Neuronal stem cell (in vitro differentiated cells): ENCODE measurements around the gene COX19.

Experiments used
- DNase-seq: peaks from one replicate; pipeline ENCODE4 v3.0.0-alpha.2; 2013; ENCODE audit warnings: low spot score
- H2AFZ ChIP-seq: one replicate; pipeline ENCODE4 v1.6.1; 2013; ENCODE audit warnings: mild to moderate bottlenecking, low read length, inconsistent platforms
- H2AK5ac ChIP-seq: 2 replicates; pipeline ENCODE4 v1.6.1; 2013; ENCODE audit warnings: low read depth, mild to moderate bottlenecking, inconsistent platforms, low read length, moderate library complexity, mixed read lengths
- H2BK120ac ChIP-seq: 2 replicates; pipeline ENCODE4 v1.6.1; 2013; ENCODE audit warnings: low read depth, mild to moderate bottlenecking, inconsistent platforms, low read length, moderate library complexity, mixed read lengths
- H2BK12ac ChIP-seq: one replicate; pipeline ENCODE4 v1.6.1; 2013; ENCODE audit warnings: low read length, inconsistent platforms
- H2BK15ac ChIP-seq: 2 replicates; pipeline ENCODE4 v1.6.1; 2013; ENCODE audit warnings: mild to moderate bottlenecking, low read length, inconsistent platforms, mixed read lengths
- H2BK5ac ChIP-seq: one replicate; pipeline ENCODE4 v1.6.1; 2013; ENCODE audit warnings: inconsistent platforms, mild to moderate bottlenecking, low read length, moderate library complexity
- H3K14ac ChIP-seq: one replicate; pipeline ENCODE4 v1.6.1; 2013; ENCODE audit warnings: low read length, inconsistent platforms
- H3K18ac ChIP-seq: 2 replicates; pipeline ENCODE4 v1.6.1; 2013; ENCODE audit warnings: low read length, inconsistent platforms
- H3K23ac ChIP-seq: 2 replicates; pipeline ENCODE4 v1.6.1; 2013; ENCODE audit warnings: low read depth, mild to moderate bottlenecking, mixed read lengths, low read length, inconsistent platforms; ENCODE audit not compliant: poor library complexity
- H3K27ac ChIP-seq: replicated peaks from 3 replicates; pipeline ENCODE4 v1.5.1; 2013; ENCODE audit warnings: low read length, inconsistent platforms
- H3K27me3 ChIP-seq, 3 experiments: 2 replicates each; pipeline ENCODE4 v1.6.1; 2013; ENCODE audit warnings: low read length in 3 of 3, mild to moderate bottlenecking in 2 of 3, inconsistent platforms in 1 of 3, low read depth in 1 of 3, mixed read lengths in 1 of 3, moderate library complexity in 1 of 3; ENCODE audit not compliant: control insufficient read depth in 3 of 3, insufficient read depth in 3 of 3
- H3K36me3 ChIP-seq, 2 donors: replicated peaks in 1 of 2; 2 replicates each; pipeline ENCODE4 v1.6.1; 2013; ENCODE audit warnings: low read length in 2 of 2; ENCODE audit not compliant: control insufficient read depth in 2 of 2, insufficient read depth in 2 of 2
- H3K4ac ChIP-seq: 2 replicates; pipeline ENCODE4 v1.6.1; 2013; ENCODE audit warnings: inconsistent platforms, mild to moderate bottlenecking, low read length, moderate library complexity
- H3K4me1 ChIP-seq, 2 donors: 1 replicate in 1 of 2; 2 replicates in 1 of 2; pipeline ENCODE4 v1.6.1; 2013; ENCODE audit warnings: low read length in 2 of 2, low read depth in 1 of 2; ENCODE audit not compliant: control insufficient read depth in 2 of 2, insufficient read depth in 1 of 2
- H3K4me2 ChIP-seq: one replicate; pipeline ENCODE4 v1.6.1; 2013; ENCODE audit warnings: mild to moderate bottlenecking, low read length, inconsistent platforms; ENCODE audit not compliant: insufficient read depth, poor library complexity, severe bottlenecking
- H3K4me3 ChIP-seq, 2 donors: 2 replicates each; pipeline ENCODE4 v1.5.1; 2013; ENCODE audit warnings: low read length in 2 of 2, mild to moderate bottlenecking in 2 of 2, inconsistent platforms in 1 of 2, moderate library complexity in 1 of 2
- H3K79me1 ChIP-seq: one replicate; pipeline ENCODE4 v1.6.1; 2013; ENCODE audit warnings: low read depth, mild to moderate bottlenecking, inconsistent platforms, low read length, moderate library complexity
- H3K9ac ChIP-seq: one replicate; pipeline ENCODE4 v1.6.1; 2013; ENCODE audit warnings: mild to moderate bottlenecking, low read depth, low read length, inconsistent platforms; ENCODE audit not compliant: poor library complexity
- H3K9me3 ChIP-seq, 2 donors: replicated peaks in 1 of 2; 2 replicates each; pipeline versions ENCODE3 to v1.6.1; 2013; ENCODE audit warnings: low read length in 2 of 2, mild to moderate bottlenecking in 2 of 2, inconsistent platforms in 1 of 2, low read depth in 1 of 2, mixed read lengths in 1 of 2, moderate library complexity in 1 of 2; ENCODE audit not compliant: control insufficient read depth in 2 of 2, insufficient read depth in 1 of 2
- H4K8ac ChIP-seq: one replicate; pipeline ENCODE4 v1.6.1; 2013; ENCODE audit warnings: low read depth, mild to moderate bottlenecking, inconsistent platforms, low read length, moderate library complexity
- H4K91ac ChIP-seq: one replicate; pipeline ENCODE4 v1.6.1; 2013; ENCODE audit warnings: low read length, low read depth, mild to moderate bottlenecking, inconsistent platforms; ENCODE audit not compliant: poor library complexity
- WGBS, 2 donors: extraction: QIAGEN DNeasy Blood & Tissue Kit; methylation state at CpG; one replicate each; pipeline ENCODE4 v1.1.7; 2013; ENCODE audit warnings: missing lambda C conversion rate in 2 of 2, mixed read lengths in 1 of 2; ENCODE audit not compliant: insufficient read length in 2 of 2, insufficient replicate concordance in 1 of 2; ENCODE audit errors: extremely low coverage in 2 of 2; 5-methylcytosine and 5-hydroxymethylcytosine counted together

COX19 gene

DNA sequence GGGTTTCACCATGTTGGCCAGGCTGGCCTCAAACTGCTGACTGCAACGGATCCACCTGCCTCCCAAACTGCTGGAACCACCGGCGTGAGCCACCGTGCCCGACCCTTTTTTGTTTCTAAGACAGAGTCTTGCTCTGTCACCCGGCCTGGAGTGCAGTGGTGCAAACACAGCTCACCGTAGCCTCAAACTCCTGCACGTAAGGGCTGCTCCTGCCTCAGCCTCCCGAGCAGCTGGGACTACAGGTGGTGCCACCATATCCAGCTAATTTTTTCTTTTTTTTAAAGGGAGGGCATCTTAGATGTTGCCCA is 57.3 kb downstream of the COX19 start:
- Histone ChIP-seq H3K4ac (no peak overlapping the region), H2AFZ (no peak overlapping the region), H3K4me3 (no peak overlapping the region), H3K27me3 (peaks cover 0 to 20% (median 0%) of the 10 kb centered on the region in 3 experiments), H3K18ac (no peak overlapping the region), H3K79me1 (no peaks in the 10 kb centered on the region), H2AK5ac (peak overlapping the region; percentile 75), H2BK5ac (no peak overlapping the region), H2BK120ac (no peak overlapping the region), H3K9ac (no peak overlapping the region), H3K27ac (no peak overlapping the region), H4K8ac (no peak overlapping the region), H3K4me1 (peaks cover 5 to 24% of the 10 kb centered on the region in 2 donors), H3K4me2 (no peak overlapping the region), H2BK15ac (no peak overlapping the region), H3K9me3 (no peaks in the 10 kb centered on the region), H3K23ac (no peak overlapping the region), H2BK12ac (no peak overlapping the region), H3K14ac (no peak overlapping the region), H3K36me3 (no peaks in the 10 kb centered on the region), H4K91ac (no peak overlapping the region)
- no peak for DNase-seq
- no CpG with 5 or more reads among the region's 9 CpGs for WGBS, 2 donors

DNA sequence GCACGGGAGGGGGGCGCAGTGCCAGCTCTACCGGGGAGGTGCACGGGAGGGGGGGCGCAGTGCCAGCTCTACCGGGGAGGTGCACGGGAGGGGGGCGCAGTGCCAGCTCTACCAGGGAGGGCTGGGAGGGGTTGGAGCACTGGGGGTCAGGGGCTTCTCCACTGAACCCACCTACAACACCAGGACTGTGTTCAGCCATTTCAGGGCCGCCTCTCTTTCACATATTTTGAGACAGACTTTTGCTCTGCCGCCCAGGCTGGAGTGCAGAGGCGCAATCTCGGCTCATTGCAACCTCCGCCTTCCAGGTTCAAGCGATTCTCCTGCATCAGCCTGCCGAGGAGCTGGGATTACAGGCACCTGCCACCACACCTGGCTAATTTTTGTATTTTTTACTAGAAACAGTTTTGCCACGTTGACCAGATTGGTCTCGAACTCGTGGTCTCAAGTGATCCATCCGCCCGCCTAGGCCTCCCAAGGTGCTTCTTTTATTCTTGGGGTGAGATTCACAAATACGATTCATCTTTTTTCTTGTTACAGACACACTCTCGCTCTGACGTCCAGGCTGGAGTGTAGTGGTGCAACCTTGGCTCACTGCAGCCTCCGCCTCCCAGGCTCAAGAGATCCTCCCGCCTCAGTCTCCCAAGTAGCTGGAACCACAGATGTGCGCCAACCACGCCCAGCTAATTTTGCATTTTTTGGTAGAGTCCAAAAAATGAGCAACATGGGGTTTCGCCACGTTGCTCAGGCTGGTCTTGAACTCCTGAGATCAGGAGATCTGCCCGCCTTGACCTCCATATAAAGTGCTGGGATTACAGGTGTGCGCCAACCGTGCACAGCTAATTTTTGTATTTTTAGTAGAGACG is 57.9 kb downstream of the COX19 start:
- Histone ChIP-seq H3K18ac (no peak overlapping the region), H2AK5ac (no peak overlapping the region), H3K27me3 (peaks cover 0 to 20% (median 0%) of the 10 kb centered on the region in 3 experiments), H2BK15ac (no peak overlapping the region), H3K23ac (no peak overlapping the region), H2BK12ac (no peak overlapping the region), H4K8ac (no peak overlapping the region), H3K9ac (no peak overlapping the region), H2BK120ac (no peak overlapping the region), H4K91ac (no peak overlapping the region), H3K79me1 (no peaks in the 10 kb centered on the region), H3K4me1 (peaks cover 2 to 20% of the 10 kb centered on the region in 2 donors), H3K36me3 (no peaks in the 10 kb centered on the region), H3K4me2 (no peak overlapping the region), H3K9me3 (no peaks in the 10 kb centered on the region), H3K4me3 (no peak overlapping the region), H2BK5ac (no peak overlapping the region), H3K27ac (no peak overlapping the region), H3K4ac (no peak overlapping the region), H2AFZ (no peak overlapping the region), H3K14ac (no peak overlapping the region)
- no CpG with 5 or more reads among the region's 33 CpGs for WGBS, 2 donors
- DNase-seq, result no peak

DNA sequence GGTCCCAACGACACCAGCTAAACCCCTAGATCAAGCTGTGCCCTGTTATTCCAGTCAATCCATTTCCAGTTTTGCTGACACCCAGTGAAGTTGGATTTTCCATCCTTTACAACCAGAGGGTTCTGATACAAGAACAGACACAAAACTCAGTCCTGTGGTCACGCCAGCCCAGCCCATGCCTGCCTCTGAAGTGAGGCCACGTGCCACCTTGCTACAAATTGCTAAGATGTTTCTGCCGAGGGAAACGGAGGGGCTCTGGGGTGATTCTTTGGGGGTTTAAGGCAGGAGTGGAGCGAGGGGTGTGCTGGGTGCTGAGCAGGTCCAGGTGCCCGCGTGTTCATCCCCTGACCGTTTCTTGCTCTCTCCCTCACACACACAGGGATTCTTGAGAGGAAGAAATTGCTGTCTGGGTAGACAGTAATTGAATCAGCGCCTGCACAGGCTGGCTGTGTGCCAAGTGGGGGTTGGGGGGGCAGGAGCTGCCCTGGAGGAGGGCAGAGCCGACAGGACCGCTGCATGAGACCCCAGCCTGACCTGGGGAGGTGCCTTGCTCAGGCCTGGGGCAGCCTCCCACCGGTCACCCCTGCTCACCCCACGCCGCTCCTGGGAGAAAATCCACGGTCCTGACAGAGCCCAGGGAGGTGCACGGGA is 58.9 kb downstream of the COX19 start:
- H3K4me3 ChIP-seq, result no peak overlapping the region
- no peak overlapping the region for H3K4me2 ChIP-seq
- no CpG with 5 or more reads among the region's 17 CpGs for WGBS, 2 donors
- no peak overlapping the region for H3K9ac ChIP-seq
- no peak overlapping the region for H2BK5ac ChIP-seq
- H2AFZ ChIP-seq, result peak overlapping the region; percentile 56
- no peaks in the 10 kb centered on the region for H3K36me3 ChIP-seq
- H4K91ac ChIP-seq, result no peak overlapping the region
- H3K9me3 ChIP-seq, result peaks cover 0 to 2% of the 10 kb centered on the region in 2 donors
- H4K8ac ChIP-seq, result no peak overlapping the region
- no peak overlapping the region for H2BK120ac ChIP-seq
- peaks cover 5% of the 10 kb centered on the region for H3K79me1 ChIP-seq
- no peak overlapping the region for H3K14ac ChIP-seq
- no peak overlapping the region for H3K27ac ChIP-seq
- H2BK12ac ChIP-seq, result no peak overlapping the region
- no peak for DNase-seq
- no peak overlapping the region for H2BK15ac ChIP-seq
- H3K27me3 ChIP-seq, result peaks cover 0 to 20% (median 0%) of the 10 kb centered on the region in 3 experiments
- no peak overlapping the region for H3K18ac ChIP-seq
- H3K23ac ChIP-seq, result no peak overlapping the region
- H3K4me1 ChIP-seq, result peaks cover 0 to 18% of the 10 kb centered on the region in 2 donors
- no peak overlapping the region for H3K4ac ChIP-seq
- no peak overlapping the region for H2AK5ac ChIP-seq
